Fibroblast of skin of scalp (primary cell): ENCODE data around the gene PKDCC.
"Not testable (repeated sequence)": the region's sequence is repeated elsewhere in the genome, so short reads cannot be mapped to it uniquely, and the experiment has no call there.

Experiments
- DNase-seq: peaks from one replicate; pipeline ENCODE4 v3.0.0-alpha.2; 2013

The PKDCC gene

GRCh38 chr2:42030200-42030759 lies 17.5 kb upstream of the PKDCC start:
- DNase-seq, result no peak

GRCh38 chr2:42030829-42031228 lies 17.0 kb upstream of the PKDCC start:
- no peak for DNase-seq

GRCh38 chr2:42031281-42032223 lies 16.3 kb upstream of the PKDCC start:
- no peak for DNase-seq

- DNase-seq, result no peak
Observed at GRCh38 chr2:42032224-42032620, 15.6 kb upstream of the PKDCC start.

- no peak for DNase-seq
Observed at GRCh38 chr2:42032745-42033144, 15.1 kb upstream of the PKDCC start.

GRCh38 chr2:42034096-42034495 lies 13.7 kb upstream of the PKDCC start:
- not testable (repeated sequence) for DNase-seq

GRCh38 chr2:42035241-42035640 lies 12.6 kb upstream of the PKDCC start:
- peak; percentile 42 for DNase-seq

- DNase-seq, result no peak
Observed at GRCh38 chr2:42036413-42036812, 11.4 kb upstream of the PKDCC start.

- no peak for DNase-seq
Observed at GRCh38 chr2:42036940-42037339, 10.9 kb upstream of the PKDCC start.

- no peak for DNase-seq
Observed at GRCh38 chr2:42040643-42041278, 7.1 kb upstream of the PKDCC start.

GRCh38 chr2:42041377-42042127 lies 6.3 kb upstream of the PKDCC start:
- no peak for DNase-seq

GRCh38 chr2:42042631-42043355 lies 5.0 kb upstream of the PKDCC start:
- DNase-seq, result no peak

- DNase-seq, result no peak
Observed at GRCh38 chr2:42043789-42044394, 3.9 kb upstream of the PKDCC start.

GRCh38 chr2:42044939-42045338 lies 2.9 kb upstream of the PKDCC start:
- DNase-seq, result no peak

- no peak for DNase-seq
Observed at GRCh38 chr2:42045352-42045751, 2.5 kb upstream of the PKDCC start.

GRCh38 chr2:42045848-42046748 lies 1.7 kb upstream of the PKDCC start:
- no peak for DNase-seq

- DNase-seq, result peak; percentile 25
Observed at GRCh38 chr2:42046819-42047487, 868 bp upstream of the PKDCC start.

GRCh38 chr2:42048299-42049220 lies 739 bp downstream of the PKDCC start:
- DNase-seq, result peak; percentile 48
